HepG2 (cell line): ENCODE data around the gene EIF5. TPM values are rescaled to one million over a fixed set of nuclear protein-coding genes. Genes with fewer than 3 reads are reported as not detected.

Experiments
- AHR ChIP-seq: IDR thresholded peaks from 2 replicates; pipeline ENCODE4 v1.6.1; 2018; ENCODE audit warnings: missing genetic modification reagents, missing compliant biosample characterization
- ATF1 ChIP-seq: IDR thresholded peaks from 2 replicates; pipeline ENCODE4 v1.6.1; 2016; ENCODE audit warnings: mild to moderate bottlenecking, control low read depth
- GATAD2A ChIP-seq: IDR thresholded peaks from 2 replicates; pipeline ENCODE4 v1.6.1; 2016
- HOXA3 ChIP-seq: sonication (generic); formaldehyde crosslinking; IDR thresholded peaks from 2 replicates; pipeline ENCODE4 v1.5.0; 2020; ENCODE audit warnings: missing genetic modification reagents
- NR2C2 ChIP-seq: sonication (generic); formaldehyde crosslinking; IDR thresholded peaks from 2 replicates; pipeline ENCODE4 v1.4.0; 2020; ENCODE audit warnings: missing genetic modification reagents, mild to moderate bottlenecking, moderate library complexity, borderline replicate concordance
- RBM39 ChIP-seq: fragments of 200-400 bp; formaldehyde crosslinking; IDR thresholded peaks from one replicate; pipeline ENCODE4 v1.6.1; 2018; ENCODE audit warnings: antibody characterized with exemption, mild to moderate bottlenecking, low read depth, low read length; ENCODE audit not compliant: poor library complexity, severe bottlenecking
- SRSF9 ChIP-seq: fragments of 200-400 bp; formaldehyde crosslinking; IDR thresholded peaks from 2 replicates; pipeline ENCODE4 v1.6.1; 2018; ENCODE audit warnings: borderline replicate concordance, mild to moderate bottlenecking, low read depth, low read length; ENCODE audit not compliant: insufficient read depth, poor library complexity, severe bottlenecking
- ZKSCAN1 ChIP-seq: fragments of 150-350 bp; IDR thresholded peaks from 2 replicates; pipeline ENCODE4 v1.6.1; 2014; ENCODE audit warnings: low read length
- ZMYM2 ChIP-seq: sonication (generic); formaldehyde crosslinking; IDR thresholded peaks from 2 replicates; pipeline ENCODE4 v1.8.0; 2022; ENCODE audit warnings: mild to moderate bottlenecking, missing genetic modification reagents
- ZNF329 ChIP-seq: sonication (generic); formaldehyde crosslinking; IDR thresholded peaks from 2 replicates; pipeline ENCODE4 v1.9.0; 2021; ENCODE audit warnings: low read depth, mild to moderate bottlenecking, missing genetic modification reagents
- ZNF350 ChIP-seq: sonication (generic); formaldehyde crosslinking; IDR thresholded peaks from 2 replicates; pipeline ENCODE4 v1.4.0; 2020; ENCODE audit warnings: mild to moderate bottlenecking, low read depth, missing genetic modification reagents, borderline replicate concordance
- ZNF597 ChIP-seq: sonication (generic); formaldehyde crosslinking; IDR thresholded peaks from 2 replicates; pipeline ENCODE4 v1.5.0; 2020; ENCODE audit warnings: missing genetic modification reagents
- ZNF720 ChIP-seq: sonication (generic); formaldehyde crosslinking; IDR thresholded peaks from 2 replicates; pipeline ENCODE4 v1.4.0; 2020; ENCODE audit warnings: missing genetic modification reagents
- ZSCAN31 ChIP-seq: sonication (generic); formaldehyde crosslinking; IDR thresholded peaks from 2 replicates; pipeline ENCODE4 v1.5.0; 2020; ENCODE audit warnings: low read depth, mild to moderate bottlenecking, missing genetic modification reagents
- polyA plus RNA-seq, 8 experiments: library from polyadenylated mRNA; depleted of rRNA in 3 of 8; stranded (reverse) in 7 of 8; unstranded in 1 of 8; fragments of >200 nt; fragmentation: Illumina TruSeq in 4 of 8; extraction: Trizol in 4 of 8; gene quantifications; 2 replicates each; pipeline versions ENCODE4 v1.2.1 to v1.2.3, GENCODE V29; 2011 to 2016; ENCODE audit warnings: low read depth in 4 of 8, missing spikeins in 1 of 8, mixed read lengths in 1 of 8; ENCODE audit not compliant: insufficient read depth in 1 of 8
- total RNA-seq, 5 experiments: library from RNA; depleted of rRNA; stranded (reverse); fragments of >200 nt; fragmentation: Illumina TruSeq; extraction: Trizol; gene quantifications; 2 replicates each; pipeline ENCODE4 v1.2.3, GENCODE V29; 2016; ENCODE audit warnings: low read depth in 1 of 5
- TF ChIP-seq, protein P1 (sequence below): sonication (generic); formaldehyde crosslinking; IDR thresholded peaks from 2 replicates; pipeline ENCODE4 v1.8.1; 2022; ENCODE audit warnings: low read depth, mild to moderate bottlenecking, missing genetic modification reagents
- TF ChIP-seq, protein P2 (sequence below), 2 experiments: sonication (generic) in 1 of 2; formaldehyde crosslinking in 1 of 2; IDR thresholded peaks; 2 replicates each; pipeline versions ENCODE4 v1.6.1 to v1.9.0; 2014 to 2022; ENCODE audit warnings: antibody characterized with exemption in 1 of 2, borderline replicate concordance in 1 of 2, inconsistent platforms in 1 of 2, low read depth in 1 of 2, missing genetic modification reagents in 1 of 2
- TF ChIP-seq, protein P3 (sequence below): IDR thresholded peaks from 2 replicates; pipeline ENCODE4 v1.6.1; 2016; ENCODE audit warnings: missing biosample characterization, missing genetic modification reagents, low read depth

EIF5 gene
- total and polyA plus RNA-seq, 2 of the 13 experiments (the other 11 are each of a cell fraction or from before 2014, with no cell fraction given), result 189 to 281 TPM

DNA sequence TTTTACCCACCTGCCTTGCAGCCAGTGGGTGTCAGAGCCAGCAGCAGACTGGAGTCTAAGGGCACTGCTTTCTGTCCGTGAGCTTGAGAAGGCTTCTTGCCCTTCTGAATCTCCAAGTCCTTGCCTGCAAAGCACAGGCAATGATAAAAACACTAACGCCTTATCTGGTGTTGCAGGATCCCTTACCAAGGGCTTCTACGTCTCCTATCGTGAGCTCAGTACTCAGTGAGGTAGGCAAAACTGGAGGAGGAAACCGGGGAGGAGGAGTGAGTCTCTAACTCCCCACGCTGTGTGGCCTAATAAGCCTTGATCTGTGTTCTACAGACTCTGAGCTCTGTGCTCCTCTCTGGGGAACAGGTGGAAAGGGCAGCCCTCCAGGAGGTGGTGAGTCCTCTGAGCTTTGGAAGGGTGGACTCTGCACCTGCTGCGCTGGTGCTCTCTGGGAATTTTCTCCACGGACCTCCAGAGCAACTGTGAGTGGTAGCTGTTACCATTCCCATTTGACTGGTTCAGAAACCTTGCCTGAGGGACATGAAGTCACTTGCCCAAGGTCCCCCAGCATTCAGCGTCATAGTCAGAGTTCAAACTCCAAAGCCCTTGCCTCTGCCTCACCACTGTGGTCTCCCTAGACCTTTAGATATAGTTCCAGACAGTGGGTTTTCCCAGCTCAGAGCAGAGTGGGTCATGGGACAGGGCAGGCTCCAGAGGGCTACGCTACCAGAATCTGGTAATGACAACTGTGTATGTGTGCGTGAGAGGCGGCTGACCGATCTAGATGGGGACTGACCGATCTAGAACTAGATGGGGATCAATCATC, 44.2 kb downstream of the EIF5 start (continued):
- TF ChIP-seq, protein P1, sequence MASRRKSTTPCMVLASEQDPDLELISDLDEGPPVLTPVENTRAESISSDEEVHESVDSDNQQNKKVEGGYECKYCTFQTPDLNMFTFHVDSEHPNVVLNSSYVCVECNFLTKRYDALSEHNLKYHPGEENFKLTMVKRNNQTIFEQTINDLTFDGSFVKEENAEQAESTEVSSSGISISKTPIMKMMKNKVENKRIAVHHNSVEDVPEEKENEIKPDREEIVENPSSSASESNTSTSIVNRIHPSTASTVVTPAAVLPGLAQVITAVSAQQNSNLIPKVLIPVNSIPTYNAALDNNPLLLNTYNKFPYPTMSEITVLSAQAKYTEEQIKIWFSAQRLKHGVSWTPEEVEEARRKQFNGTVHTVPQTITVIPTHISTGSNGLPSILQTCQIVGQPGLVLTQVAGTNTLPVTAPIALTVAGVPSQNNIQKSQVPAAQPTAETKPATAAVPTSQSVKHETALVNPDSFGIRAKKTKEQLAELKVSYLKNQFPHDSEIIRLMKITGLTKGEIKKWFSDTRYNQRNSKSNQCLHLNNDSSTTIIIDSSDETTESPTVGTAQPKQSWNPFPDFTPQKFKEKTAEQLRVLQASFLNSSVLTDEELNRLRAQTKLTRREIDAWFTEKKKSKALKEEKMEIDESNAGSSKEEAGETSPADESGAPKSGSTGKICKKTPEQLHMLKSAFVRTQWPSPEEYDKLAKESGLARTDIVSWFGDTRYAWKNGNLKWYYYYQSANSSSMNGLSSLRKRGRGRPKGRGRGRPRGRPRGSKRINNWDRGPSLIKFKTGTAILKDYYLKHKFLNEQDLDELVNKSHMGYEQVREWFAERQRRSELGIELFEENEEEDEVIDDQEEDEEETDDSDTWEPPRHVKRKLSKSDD (CRISPR knock-in tag), result peak; percentile 72; the same call in 1 of the 2 replicates
- TF ChIP-seq AHR (CRISPR knock-in tag) (no peak), ZNF720 (CRISPR knock-in tag) (no peak), ZNF329 (no peak), GATAD2A (CRISPR knock-in tag) (peak; percentile 45; the same call in 1 of the 2 replicates), ZNF350 (no peak; the same call in 1 of the 2 replicates), RBM39 (no peak), ZSCAN31 (no peak), ZMYM2 (CRISPR knock-in tag) (peak; percentile 71), ZNF597 (no peak), NR2C2 (0 out of 2 replicates have a peak, but pooled peaks have one; percentile 25), SRSF9 (no peak), ZKSCAN1 (no peak), ATF1 (CRISPR knock-in tag) (no peak), HOXA3 (peak; percentile 56; the same call in 1 of the 2 replicates)
- TF ChIP-seq, protein P2, sequence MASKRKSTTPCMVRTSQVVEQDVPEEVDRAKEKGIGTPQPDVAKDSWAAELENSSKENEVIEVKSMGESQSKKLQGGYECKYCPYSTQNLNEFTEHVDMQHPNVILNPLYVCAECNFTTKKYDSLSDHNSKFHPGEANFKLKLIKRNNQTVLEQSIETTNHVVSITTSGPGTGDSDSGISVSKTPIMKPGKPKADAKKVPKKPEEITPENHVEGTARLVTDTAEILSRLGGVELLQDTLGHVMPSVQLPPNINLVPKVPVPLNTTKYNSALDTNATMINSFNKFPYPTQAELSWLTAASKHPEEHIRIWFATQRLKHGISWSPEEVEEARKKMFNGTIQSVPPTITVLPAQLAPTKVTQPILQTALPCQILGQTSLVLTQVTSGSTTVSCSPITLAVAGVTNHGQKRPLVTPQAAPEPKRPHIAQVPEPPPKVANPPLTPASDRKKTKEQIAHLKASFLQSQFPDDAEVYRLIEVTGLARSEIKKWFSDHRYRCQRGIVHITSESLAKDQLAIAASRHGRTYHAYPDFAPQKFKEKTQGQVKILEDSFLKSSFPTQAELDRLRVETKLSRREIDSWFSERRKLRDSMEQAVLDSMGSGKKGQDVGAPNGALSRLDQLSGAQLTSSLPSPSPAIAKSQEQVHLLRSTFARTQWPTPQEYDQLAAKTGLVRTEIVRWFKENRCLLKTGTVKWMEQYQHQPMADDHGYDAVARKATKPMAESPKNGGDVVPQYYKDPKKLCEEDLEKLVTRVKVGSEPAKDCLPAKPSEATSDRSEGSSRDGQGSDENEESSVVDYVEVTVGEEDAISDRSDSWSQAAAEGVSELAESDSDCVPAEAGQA (IDR thresholded peaks at IDR 0.05; ENCODE audit: low read depth), result no peak
- TF ChIP-seq, protein P2 (CRISPR knock-in tag; IDR thresholded peaks at IDR 0.05; ENCODE audit: borderline replicate concordance), result no peak
- TF ChIP-seq, protein P3, sequence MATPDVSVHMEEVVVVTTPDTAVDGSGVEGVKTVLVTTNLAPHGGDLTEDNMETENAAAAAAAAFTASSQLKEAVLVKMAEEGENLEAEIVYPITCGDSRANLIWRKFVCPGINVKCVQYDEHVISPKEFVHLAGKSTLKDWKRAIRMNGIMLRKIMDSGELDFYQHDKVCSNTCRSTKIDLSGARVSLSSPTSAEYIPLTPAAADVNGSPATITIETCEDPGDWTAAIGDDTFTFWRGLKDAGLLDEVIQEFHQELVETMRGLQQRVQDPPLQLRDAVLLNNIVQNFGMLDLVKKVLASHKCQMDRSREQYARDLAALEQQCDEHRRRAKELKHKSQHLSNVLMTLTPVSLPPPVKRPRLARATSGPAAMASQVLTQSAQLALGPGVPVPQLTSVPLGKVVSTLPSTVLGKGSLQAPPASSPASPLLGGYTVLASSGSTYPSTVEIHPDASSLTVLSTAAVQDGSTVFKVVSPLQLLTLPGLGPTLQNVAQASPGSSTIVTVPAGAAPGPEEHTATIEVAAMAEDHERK (CRISPR knock-in tag), result no peak
